NCI-H2171 (cell line): ENCODE measurements around the gene TIFAB.

Experiments
- DNase-seq: peaks from one replicate; lab custom pipeline; 2025; lab: John Stamatoyannopoulos, UW

TIFAB gene

GRCh38 chr5:135458356-135458755 is 6.2 kb upstream of the TIFAB start:
- DNase-seq = no peak

GRCh38 chr5:135457424-135458071 is 5.4 kb upstream of the TIFAB start:
- no peak for DNase-seq

GRCh38 chr5:135456238-135457099 is 4.3 kb upstream of the TIFAB start:
- DNase-seq = no peak

- DNase-seq = no peak
Observed at GRCh38 chr5:135455876-135456237, 3.7 kb upstream of the TIFAB start.

- DNase-seq = no peak
Observed at GRCh38 chr5:135454946-135455345, 2.8 kb upstream of the TIFAB start.

- no peak for DNase-seq
Observed at GRCh38 chr5:135453613-135454012, 1.5 kb upstream of the TIFAB start.

- DNase-seq = no peak
Observed at GRCh38 chr5:135451581-135452320, 400 bp downstream of the TIFAB start.

- no peak for DNase-seq
Observed at GRCh38 chr5:135450952-135451351, 1.2 kb downstream of the TIFAB start.

GRCh38 chr5:135450336-135450735 is 1.8 kb downstream of the TIFAB start:
- DNase-seq = no peak

- no peak for DNase-seq
Observed at GRCh38 chr5:135449644-135450043, 2.5 kb downstream of the TIFAB start.

- no peak for DNase-seq
Observed at GRCh38 chr5:135448791-135449507, 3.2 kb downstream of the TIFAB start.

- DNase-seq = no peak
Observed at GRCh38 chr5:135448071-135448739, 3.9 kb downstream of the TIFAB start.

- no peak for DNase-seq
Observed at GRCh38 chr5:135447298-135447929, 4.7 kb downstream of the TIFAB start, which contains the start of gene DCANP1. DCANP1 (minus strand) TSS chr5:135447348; CDS start chr5:135447108, 240 bp downstream.

GRCh38 chr5:135446615-135447014 is 5.5 kb downstream of the TIFAB start:
- DNase-seq = no peak

GRCh38 chr5:135446206-135446605 is 5.9 kb downstream of the TIFAB start:
- DNase-seq = no peak

GRCh38 chr5:135445306-135445985 is 6.7 kb downstream of the TIFAB start:
- DNase-seq = no peak

- no peak for DNase-seq
Observed at GRCh38 chr5:135444881-135445280, 7.3 kb downstream of the TIFAB start.

- DNase-seq = no peak
Observed at GRCh38 chr5:135444360-135444759, 7.8 kb downstream of the TIFAB start.

GRCh38 chr5:135443161-135443960 is 8.8 kb downstream of the TIFAB start:
- DNase-seq = no peak
